ELR (cell line): ENCODE data around the gene TBC1D10A.
A peak's percentile ranks its signal among the peaks of the same experiment; 100 is the strongest.
"Not testable (repeated sequence)": the region's sequence is repeated elsewhere in the genome, so short reads cannot be mapped to it uniquely, and the experiment has no call there.

Source experiments
- DNase-seq: peaks from one replicate; pipeline ENCODE4 v3.0.0-alpha.2; 2015; ENCODE audit warnings: low read depth

TBC1D10A gene

GRCh38 chr22:30347255-30347892 is 20.6 kb upstream of the TBC1D10A start:
- no peak for DNase-seq

- DNase-seq, result no peak
These were observed 17.9 kb upstream of the TBC1D10A start for GRCh38 chr22:30344447-30345200.

DNA sequence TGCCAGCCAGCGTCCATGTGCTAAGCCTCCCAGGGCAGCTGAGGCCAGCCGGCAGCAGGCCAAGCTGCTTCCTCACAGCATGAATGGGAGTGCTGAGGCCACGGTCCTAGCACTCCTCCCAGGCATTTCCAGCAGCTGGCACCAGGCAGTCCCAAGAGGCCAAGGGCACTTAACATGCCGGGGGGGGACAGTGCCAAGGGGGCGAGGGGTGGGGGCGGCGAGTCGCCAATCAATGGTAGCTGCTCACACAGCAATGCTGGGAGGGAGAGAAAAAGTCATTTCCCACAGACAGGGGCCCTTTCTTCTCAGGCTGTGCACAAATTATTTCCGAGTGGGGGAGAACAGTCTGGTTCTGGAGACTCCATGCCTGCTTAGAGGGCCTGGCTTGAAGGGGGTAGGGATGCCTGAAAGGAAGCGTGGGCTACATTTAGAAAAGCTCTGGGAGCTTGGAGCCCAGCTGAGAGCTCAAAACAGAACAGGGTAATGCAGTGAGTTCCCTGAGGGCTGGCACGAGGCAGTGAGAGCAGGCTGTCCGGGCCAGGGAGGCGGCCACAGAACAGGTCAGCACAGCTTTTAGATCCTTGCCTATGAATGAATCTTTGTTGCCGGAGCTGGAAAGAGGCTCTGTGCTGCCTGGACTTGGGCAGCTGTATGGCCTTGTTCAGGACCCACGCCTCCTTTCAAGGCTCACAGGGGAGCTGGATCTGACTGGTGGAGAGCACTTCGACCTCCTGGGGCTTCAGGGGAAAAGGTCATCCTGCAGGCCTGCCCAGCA is 14.4 kb upstream of the TBC1D10A start:
- no peak for DNase-seq

DNA sequence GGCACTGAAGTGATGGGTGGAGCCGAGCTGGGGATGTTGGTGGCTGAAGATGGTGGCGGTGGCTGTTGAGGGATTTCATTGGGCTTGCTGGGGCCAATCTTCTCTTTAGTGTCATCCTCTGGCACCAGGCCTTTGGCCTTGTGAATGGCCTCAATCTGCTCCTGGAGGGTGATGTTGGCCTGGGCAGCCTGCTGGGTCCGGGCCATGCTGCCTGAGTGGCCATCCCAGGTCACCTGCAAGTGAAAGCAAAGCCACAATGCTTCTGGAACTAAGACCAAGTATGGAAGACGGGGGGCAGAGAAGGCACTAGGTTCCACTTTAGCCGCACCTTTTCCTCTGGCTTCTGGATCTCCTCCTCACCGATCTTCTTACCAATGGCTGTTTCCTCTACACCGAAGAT is 12.1 kb upstream of the TBC1D10A start:
- DNase-seq, result no peak

GRCh38 chr22:30338341-30338740 is 11.6 kb upstream of the TBC1D10A start:
- DNase-seq, result not testable (repeated sequence)

GRCh38 chr22:30337461-30337778 is 10.7 kb upstream of the TBC1D10A start:
- no peak for DNase-seq

DNA sequence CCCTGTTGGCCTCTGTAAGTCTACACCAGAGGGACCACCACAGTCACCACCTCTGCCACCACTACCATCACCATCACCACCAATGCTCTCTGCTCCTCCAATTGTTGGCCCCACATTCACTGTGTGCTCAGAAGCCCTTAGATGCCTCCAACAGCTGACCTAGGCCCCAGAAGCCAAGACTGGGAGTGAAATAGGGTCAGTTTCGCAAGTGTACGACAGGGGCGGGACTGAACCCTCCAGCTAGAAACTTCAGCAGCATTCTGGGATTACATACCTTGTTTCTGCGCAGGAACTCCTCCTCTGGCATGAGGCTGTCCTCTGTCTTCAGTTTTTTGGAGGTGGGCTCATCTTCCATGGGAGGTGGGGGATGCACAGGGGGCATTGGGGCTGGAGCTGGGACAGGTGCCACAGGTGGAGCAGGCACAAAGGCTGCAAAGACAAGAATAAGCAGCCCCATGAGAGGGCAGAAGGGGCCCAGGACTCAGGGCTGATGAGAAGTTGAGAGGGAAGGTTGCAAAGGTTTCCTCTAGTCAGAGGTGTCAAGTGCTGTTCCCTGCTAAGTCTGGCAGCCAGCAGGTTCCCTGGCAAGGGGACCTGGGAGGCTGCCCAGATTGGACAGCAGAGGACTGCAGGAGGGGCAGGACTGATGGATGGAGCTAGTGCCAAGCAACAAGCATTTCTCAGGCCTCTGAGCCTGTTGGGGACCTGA is 10.2 kb upstream of the TBC1D10A start:
- DNase-seq, result no peak

- no peak for DNase-seq
These were observed 8.5 kb upstream of the TBC1D10A start for GRCh38 chr22:30335236-30335635.

- DNase-seq, result no peak
These were observed 7.9 kb upstream of the TBC1D10A start for GRCh38 chr22:30334646-30335045.

- no peak for DNase-seq
These were observed 7.0 kb upstream of the TBC1D10A start for GRCh38 chr22:30333707-30334087.

DNA sequence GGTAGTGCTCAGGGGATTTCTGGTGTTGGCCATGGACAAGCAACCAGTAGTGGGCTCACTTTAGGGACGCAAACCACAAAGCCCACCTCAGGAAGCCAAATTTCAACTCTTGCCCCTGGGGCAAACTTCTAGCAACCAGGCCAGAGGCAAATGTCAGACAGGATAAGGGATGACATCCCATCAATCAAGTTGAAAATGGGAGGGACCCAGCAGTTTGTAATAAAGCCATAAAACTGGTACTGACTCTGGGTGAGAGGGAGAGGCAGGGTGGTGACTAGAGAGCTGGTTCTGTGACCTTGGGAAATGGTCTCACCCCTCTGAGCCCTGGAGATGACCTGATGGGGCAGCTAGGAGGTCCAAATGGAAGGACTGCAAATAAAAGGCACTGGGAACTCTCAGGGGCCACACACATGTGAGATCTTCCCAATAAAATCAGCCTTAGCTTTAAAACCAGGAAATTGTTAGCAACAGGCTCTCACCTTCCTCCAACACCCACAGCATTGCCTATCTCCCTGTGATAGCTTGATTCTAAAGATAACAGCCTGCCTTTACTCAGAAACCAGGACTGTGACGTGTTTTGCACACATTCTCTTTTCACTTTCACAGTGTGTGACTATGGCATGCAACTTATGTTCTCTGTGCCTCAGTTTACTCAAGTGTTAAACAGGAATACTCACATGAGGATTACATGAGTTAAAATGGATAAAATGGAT is 6.4 kb upstream of the TBC1D10A start:
- no peak for DNase-seq

GRCh38 chr22:30332551-30332950 is 5.8 kb upstream of the TBC1D10A start:
- DNase-seq, result no peak

DNA sequence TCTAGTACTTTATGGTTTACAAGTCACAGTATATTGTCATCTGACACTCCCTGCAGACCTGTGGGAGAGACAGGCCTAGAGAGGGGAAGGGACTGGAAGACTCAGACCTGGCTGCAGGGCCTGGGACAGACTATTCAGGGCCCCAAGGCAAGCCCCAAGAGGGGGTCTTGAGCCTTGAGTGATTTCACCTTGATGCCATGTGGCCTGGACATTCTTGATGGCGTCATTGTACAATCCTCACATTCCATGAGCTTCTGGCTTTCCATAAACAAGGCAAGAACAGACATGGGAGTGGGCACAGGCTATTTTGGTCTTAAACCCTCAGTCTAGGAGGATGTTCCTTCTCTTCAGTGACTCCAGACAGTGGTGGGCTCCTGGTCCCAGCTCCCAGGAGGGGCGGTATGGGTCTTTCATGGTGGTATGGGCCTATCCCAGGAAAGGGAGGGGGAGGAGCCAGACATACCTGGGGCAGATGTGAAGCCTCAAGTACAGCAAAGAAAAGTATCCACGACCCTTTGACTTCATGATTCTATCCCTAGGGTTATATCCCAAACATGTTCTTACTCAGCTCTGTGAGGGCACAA is 1.8 kb upstream of the TBC1D10A start:
- DNase-seq, result peak; percentile 8

DNA sequence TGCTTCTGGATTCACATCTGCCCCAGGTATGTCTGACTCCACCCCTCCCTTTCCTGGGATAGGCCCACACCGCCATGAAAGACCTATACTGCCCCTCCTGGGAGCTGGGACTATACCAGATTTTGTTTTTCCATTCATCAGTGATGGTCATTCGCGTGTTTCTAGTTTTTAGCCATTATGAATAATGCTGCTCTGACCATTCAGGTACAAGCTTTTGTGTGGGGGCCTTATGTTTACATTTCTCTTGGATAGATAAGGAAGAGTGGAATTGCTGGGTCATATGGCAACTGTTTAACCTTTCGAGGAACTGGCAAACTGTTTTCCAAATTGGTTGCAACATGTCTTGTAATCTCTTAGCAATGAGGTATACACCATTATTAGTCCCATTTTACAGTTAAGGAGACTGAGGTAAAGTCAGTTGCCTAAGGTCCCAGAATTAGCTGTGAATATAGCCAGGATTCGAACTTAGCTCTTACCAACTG is 1.2 kb upstream of the TBC1D10A start:
- peak; percentile 34 for DNase-seq

- DNase-seq, result peak; percentile 55
These were observed 461 bp downstream of the TBC1D10A start for GRCh38 chr22:30326255-30326705.

DNA sequence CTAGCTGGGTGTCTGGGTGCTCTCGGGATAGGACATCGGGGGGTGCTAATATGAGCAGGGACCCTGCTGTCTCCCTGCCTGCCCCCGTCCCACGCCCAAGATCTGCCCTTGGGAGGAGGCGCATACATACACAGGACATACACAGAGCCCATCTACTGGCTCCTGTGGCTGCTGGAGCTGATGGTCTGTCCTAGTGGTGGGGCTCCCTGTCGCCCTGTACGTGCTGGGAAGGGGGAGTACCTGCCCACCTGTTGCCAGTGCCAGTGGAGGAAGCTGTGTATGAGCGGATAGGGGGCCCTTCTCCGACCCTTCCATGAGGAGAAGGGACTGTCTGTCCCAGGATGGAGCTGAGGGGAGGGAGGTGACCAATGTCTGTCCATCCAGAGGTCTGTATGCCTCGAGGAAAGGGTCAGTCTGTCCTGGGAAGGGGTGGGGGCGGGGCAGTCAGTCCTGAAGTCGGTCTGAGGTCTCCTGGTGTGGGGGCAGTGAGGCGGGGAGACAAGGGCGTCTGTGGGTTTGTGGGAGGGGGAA is 952 bp downstream of the TBC1D10A start:
- no peak for DNase-seq

DNA sequence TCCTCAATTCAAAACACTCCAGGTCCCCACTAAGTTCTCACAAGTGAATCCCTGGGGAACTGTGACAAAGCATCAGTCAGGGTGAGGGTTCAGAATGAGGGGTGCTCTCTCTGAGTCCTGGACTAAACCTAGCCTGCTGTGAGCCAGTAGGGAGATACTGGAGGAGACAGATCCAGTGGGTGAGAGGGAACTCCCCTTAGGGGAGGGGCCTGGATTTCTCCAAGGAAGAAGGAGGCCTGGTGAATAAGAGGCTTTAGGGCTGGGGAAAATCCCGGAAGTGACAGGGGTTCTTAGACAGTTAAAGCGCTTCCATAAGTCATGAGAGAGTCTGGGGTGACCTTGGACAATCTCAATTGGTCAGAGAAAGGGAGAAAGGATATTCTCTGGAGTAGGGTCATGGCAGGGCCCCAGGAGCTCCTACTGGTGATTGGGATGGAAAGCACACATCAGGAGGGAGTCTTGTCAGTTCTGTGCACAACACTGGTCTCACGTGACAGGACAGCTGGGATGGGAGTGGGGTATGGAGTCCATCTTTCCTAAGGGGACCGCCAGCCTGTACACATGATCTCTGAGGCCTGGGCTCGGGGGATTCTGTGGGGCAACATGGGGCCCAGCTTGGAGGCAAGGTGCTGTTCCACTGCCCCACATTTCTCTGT is 1.5 kb downstream of the TBC1D10A start:
- DNase-seq, result peak; percentile 95

DNA sequence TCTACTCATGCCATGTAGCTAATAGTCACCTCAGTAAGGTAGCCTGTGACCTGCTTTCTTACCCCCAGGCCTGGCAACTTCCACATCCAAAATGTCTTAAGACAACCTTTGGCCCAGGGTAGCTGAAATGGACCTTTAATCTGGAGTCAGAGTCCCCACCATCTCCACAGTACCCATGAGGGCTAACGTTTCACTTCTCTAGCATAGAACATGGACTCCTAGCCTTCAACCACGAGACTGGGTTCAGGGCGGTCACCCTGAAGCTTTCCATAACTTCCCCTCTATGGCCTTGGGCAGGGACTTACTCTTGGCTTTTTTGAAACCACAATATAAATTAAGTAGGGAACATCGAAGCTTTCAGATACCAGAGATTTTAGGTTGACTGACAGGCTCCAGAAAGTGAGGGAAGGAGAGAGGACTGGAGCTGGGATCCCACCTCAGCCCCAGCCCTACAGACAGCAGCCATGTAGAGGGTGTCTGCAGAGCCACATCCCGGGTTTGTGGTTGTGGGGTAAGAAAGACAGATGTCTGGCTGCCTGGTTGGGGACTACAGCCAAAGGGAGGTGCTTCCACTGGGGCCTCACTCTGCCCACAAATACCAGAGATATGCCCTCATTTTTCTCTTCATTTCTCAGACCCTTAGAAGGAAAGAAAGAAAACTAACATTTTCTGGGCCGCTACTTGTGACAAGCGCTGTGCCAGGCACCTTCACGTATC is 2.6 kb downstream of the TBC1D10A start:
- DNase-seq, result peak; percentile 25

- DNase-seq, result no peak
These were observed 3.5 kb downstream of the TBC1D10A start for GRCh38 chr22:30323246-30323645.

DNA sequence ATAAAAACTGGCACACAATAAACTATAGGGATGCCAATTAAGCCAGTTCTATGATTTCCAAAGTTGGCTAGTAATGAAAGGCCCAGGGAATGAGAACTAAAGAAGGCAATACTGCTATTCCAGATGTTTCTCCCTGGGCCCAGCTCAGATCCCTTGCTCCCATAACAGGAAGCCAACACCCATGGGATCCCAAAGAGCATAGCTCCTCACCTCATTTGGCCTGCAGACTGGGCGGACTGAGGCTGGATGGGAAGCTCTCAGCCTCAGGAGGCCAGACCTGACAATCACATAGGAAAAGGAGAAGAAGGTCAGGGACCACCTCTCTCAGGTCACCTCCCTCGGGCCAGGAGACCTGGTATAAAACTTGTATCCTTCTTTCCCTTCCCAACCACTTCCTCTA is 5.3 kb downstream of the TBC1D10A start:
- DNase-seq, result no peak
